Lung (tissue), 12 donors: ENCODE results near the gene SLC38A10. TPM values are rescaled to one million over a fixed set of nuclear protein-coding genes. Genes with fewer than 3 reads are reported as not detected.

Source experiments
- ATAC-seq: fragments of 200-7000 bp; cut with Tn5 transposase; one replicate; pipeline ENCODE4 v1.9.1; 2020; ENCODE audit warnings: moderate number of reproducible peaks; ENCODE audit not compliant: insufficient read depth, low FRiP score
- DNase-seq, 3 donors: peaks; one replicate each; pipeline ENCODE4 v3.0.0-alpha.2; 2013 to 2017
- H3K27ac ChIP-seq, 2 donors: one replicate each; pipeline ENCODE4 v1.5.1; 2013; ENCODE audit warnings: mild to moderate bottlenecking in 2 of 2, moderate library complexity in 2 of 2, control low read depth in 1 of 2, inconsistent platforms in 1 of 2, low read depth in 1 of 2, low read length in 1 of 2
- H3K27me3 ChIP-seq, 3 donors: one replicate each; pipeline ENCODE4 v1.5.1; 2013; ENCODE audit warnings: low read length in 2 of 3; ENCODE audit not compliant: control insufficient read depth in 3 of 3, insufficient read depth in 3 of 3
- H3K36me3 ChIP-seq, 4 donors: one replicate each; pipeline ENCODE4 v1.5.1; 2013; ENCODE audit warnings: low read length in 4 of 4, mild to moderate bottlenecking in 1 of 4, moderate library complexity in 1 of 4; ENCODE audit not compliant: control insufficient read depth in 4 of 4, insufficient read depth in 4 of 4
- H3K4me1 ChIP-seq, 5 donors: one replicate each; pipeline ENCODE4 v1.5.1; 2013; ENCODE audit warnings: low read length in 5 of 5, mild to moderate bottlenecking in 2 of 5, moderate library complexity in 1 of 5; ENCODE audit not compliant: control insufficient read depth in 5 of 5, insufficient read depth in 5 of 5
- H3K4me3 ChIP-seq: one replicate; pipeline ENCODE4 v1.5.1; 2013; ENCODE audit warnings: mild to moderate bottlenecking, control low read depth, moderate library complexity
- H3K9ac ChIP-seq, 2 donors: one replicate each; pipeline ENCODE4 v1.5.1; 2013; ENCODE audit warnings: low read length in 2 of 2, control low read depth in 1 of 2; ENCODE audit not compliant: insufficient read depth in 1 of 2
- H3K9me3 ChIP-seq, 4 donors: one replicate each; pipeline ENCODE4 v1.5.1; 2013; ENCODE audit warnings: low read length in 3 of 4, mild to moderate bottlenecking in 1 of 4, moderate library complexity in 1 of 4; ENCODE audit not compliant: control insufficient read depth in 4 of 4, insufficient read depth in 3 of 4
- WGBS, 2 donors: extraction: QIAGEN DNeasy Blood & Tissue Kit; methylation state at CpG; one replicate each; pipeline ENCODE4 v1.1.7; 2013; 5-methylcytosine and 5-hydroxymethylcytosine counted together
- polyA plus RNA-seq, 2 donors: library from polyadenylated mRNA; stranded (reverse); fragments of 200-250 nt; gene quantifications; one replicate each; pipeline ENCODE4 v1.2.1, GENCODE V29; 2013
- total RNA-seq, 2 donors: library from RNA; depleted of rRNA in 1 of 2; stranded (reverse); fragments of >200 nt in 1 of 2; gene quantifications; one replicate each; pipeline ENCODE4 v1.2.1, GENCODE V29; 2014 to 2021
- TF ChIP-seq, protein P1 (sequence below): IDR thresholded peaks from 2 replicates; pipeline ENCODE4 v1.5.1; 2012; ENCODE audit warnings: mild to moderate bottlenecking; ENCODE audit errors: control extremely low read depth, extremely low read depth
- donor health status: control.
- donor health status: control.
- donor health status: Bipolar disorder and iron deficiency.
- donor health status: healthy.
- donor health status: DM: yes; HTN: yes; CAD: no.

SLC38A10 gene
- total and polyA plus RNA-seq, 4 donors: 56.0 to 127 (median 82.4) TPM

- DNase-seq (no peak), ATAC-seq (no peak)
- Histone ChIP-seq H3K9ac (no peak overlapping the region), H3K27ac (no peak overlapping the region), H3K36me3 (no peaks in the 10 kb centered on the region), H3K27me3 (no peaks in the 10 kb centered on the region), H3K4me3 (no peak overlapping the region), H3K4me1 (peaks cover 0 to 22% (median 3%) of the 10 kb centered on the region in 5 donors), H3K9me3 (no peaks in the 10 kb centered on the region)
- TF ChIP-seq, protein P1, sequence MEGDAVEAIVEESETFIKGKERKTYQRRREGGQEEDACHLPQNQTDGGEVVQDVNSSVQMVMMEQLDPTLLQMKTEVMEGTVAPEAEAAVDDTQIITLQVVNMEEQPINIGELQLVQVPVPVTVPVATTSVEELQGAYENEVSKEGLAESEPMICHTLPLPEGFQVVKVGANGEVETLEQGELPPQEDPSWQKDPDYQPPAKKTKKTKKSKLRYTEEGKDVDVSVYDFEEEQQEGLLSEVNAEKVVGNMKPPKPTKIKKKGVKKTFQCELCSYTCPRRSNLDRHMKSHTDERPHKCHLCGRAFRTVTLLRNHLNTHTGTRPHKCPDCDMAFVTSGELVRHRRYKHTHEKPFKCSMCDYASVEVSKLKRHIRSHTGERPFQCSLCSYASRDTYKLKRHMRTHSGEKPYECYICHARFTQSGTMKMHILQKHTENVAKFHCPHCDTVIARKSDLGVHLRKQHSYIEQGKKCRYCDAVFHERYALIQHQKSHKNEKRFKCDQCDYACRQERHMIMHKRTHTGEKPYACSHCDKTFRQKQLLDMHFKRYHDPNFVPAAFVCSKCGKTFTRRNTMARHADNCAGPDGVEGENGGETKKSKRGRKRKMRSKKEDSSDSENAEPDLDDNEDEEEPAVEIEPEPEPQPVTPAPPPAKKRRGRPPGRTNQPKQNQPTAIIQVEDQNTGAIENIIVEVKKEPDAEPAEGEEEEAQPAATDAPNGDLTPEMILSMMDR: no peak
- WGBS, 2 donors: 83% methylated on average over 15 of the region's 15 CpGs
Observed at GRCh38 chr17:81302861-81303333, 7.8 kb upstream of the SLC38A10 start.

DNA sequence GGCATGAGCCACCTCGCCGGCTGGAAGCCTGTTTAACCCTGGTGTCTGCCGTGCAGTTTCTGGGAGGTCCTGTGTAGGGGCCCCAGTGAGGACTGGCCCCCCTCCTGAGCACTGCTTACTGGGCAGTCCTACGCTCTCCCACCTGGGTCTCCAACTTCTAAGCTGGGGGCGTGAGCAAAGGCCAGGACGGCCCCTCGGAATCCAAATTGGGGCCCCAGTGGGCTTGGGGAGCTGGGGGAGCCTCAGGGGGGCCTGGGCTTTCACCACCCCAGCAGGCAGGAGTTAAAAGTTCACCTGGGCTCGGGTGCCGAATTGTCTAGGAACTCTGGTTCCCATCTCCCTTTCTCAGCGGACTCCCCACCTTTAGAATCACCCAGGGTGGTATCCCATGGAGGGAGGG, 7.2 kb upstream of the SLC38A10 start:
- Histone ChIP-seq H3K36me3 (no peaks in the 10 kb centered on the region), H3K9me3 (no peaks in the 10 kb centered on the region), H3K4me3 (no peak overlapping the region), H3K9ac (no peak overlapping the region), H3K4me1 (peaks cover 0 to 22% (median 3%) of the 10 kb centered on the region in 5 donors), H3K27ac (no peak overlapping the region), H3K27me3 (no peaks in the 10 kb centered on the region)
- DNase-seq (no peak), ATAC-seq (no peak)
- TF ChIP-seq, protein P1: no peak
- 91 to 94% methylated on average over 10 of the region's 10 CpGs for WGBS, 2 donors

- ATAC-seq (no peak), DNase-seq (no peak)
- H3K4me3 ChIP-seq: no peak overlapping the region
- no peak overlapping the region for H3K27ac ChIP-seq
- no peaks in the 10 kb centered on the region for H3K36me3 ChIP-seq
- H3K4me1 ChIP-seq: peaks cover 0 to 22% (median 3%) of the 10 kb centered on the region in 5 donors
- H3K27me3 ChIP-seq: no peaks in the 10 kb centered on the region
- WGBS, 2 donors: 58 to 66% methylated on average over 36 to 37 of the region's 37 CpGs
- TF ChIP-seq, protein P1: no peak
- H3K9me3 ChIP-seq: no peaks in the 10 kb centered on the region
- no peak overlapping the region for H3K9ac ChIP-seq
Observed at GRCh38 chr17:81301195-81302144, 6.4 kb upstream of the SLC38A10 start.
